GM18873 (cell line): ENCODE results near the gene IKZF2.
A peak's percentile ranks its signal among the peaks of the same experiment; 100 is the strongest.

Source experiments
- ATAC-seq: cut with Tn5 transposase; IDR thresholded peaks from one replicate; pipeline ENCODE4 v1.9.1; 2021; ENCODE audit warnings: mild to moderate bottlenecking, moderate library complexity, moderate number of reproducible peaks; ENCODE audit not compliant: unreplicated experiment, low FRiP score

IKZF2 gene

DNA sequence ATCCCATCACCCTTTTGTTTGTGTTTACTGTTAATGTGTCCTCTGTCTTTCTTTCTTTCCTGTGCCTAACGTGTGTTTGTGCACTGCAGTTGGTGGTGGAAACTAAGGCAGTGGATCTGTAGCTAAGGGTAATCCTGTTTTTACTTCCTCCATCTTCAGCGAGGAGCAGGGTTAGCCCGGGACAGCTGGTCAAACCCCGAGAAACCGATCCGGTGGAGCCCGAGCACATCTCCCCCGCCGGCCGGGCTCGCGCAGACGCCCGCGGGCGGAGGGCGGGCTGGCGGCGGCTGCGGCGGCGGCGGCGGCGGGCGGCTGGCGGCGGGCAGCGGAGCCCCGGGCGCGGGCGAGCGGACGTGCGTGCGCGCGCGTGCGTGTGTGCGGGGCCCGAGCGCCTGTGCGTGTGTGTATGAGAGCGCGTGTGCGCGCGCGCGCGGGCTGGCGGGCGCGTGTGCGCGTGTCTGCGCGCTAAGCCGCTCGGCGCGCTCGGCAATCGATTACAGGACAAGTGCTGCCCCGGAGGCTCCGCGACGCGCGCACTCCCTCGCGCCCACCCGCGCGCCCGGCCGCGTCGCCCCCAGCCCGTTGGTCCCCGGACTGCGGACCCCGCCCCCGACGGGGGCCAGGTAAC lies at the start of gene IKZF2:
TSS of gene IKZF2 (minus strand) at position 176 of the 628 bp plus-strand sequence. CDS start 2,983 bp downstream, outside the sequence.
- ATAC-seq, result peak; percentile 65

DNA sequence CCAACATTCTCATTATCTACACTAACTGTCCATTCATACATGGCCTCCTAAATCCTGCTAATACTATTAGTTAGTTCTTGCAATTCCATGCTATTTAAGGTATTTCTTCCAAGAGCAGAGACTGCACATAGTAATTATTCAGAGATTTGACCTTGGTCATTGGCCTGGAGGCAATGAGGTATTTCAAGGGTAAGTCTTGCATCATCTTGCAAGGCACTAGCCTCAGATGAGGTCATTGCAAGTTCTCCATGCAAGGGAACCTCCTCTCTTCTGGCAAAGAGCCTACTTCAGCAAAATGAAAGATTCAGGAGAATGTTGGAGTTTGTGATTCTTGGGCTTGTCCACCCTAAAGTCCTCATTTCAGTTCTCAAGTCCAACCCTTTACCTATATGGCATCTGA lies 48.5 kb upstream of the IKZF2 start:
- no peak for ATAC-seq

DNA sequence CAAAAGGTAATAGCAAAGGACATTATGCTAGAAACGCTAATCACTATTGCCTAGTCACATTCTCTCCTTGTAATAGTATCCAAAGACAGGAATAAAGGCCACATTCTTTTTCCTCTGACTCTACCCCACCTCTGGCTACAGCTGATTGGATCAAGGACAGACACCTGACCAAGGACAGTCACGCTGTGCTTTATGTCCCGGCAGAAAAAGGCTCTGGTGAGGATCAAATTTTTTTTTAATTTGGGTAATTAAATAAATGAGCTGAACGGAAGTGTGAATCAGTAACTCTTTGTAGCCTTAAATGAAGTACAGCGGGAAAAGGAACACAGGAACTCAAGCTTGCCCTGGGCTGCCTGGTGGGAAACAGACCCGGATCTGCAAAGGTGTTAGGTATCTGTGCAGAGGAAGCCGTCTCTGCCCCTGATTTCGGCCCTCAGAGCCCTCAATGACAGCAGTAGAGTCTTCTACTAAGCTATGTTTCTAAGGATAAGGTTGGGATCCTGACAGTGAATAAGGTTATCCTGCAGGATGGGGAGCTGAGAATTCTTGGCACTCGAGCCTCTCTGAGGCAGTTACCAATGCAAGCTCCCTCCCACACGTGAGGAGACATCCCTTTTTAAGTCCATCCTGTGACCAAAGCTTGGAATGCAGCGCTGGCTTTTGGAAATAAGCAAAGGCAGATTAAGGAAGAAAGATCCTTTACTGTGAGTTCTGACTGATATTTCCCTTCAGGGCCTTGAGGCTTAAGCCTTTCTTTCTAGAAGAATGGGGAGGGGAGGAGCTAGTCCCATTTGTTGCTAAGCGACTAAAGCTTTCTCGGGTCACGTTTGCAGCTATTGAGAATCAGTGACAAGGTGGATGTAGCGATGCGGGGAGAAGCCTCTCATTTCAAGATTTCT lies 37.8 kb upstream of the IKZF2 start:
- no peak for ATAC-seq

DNA sequence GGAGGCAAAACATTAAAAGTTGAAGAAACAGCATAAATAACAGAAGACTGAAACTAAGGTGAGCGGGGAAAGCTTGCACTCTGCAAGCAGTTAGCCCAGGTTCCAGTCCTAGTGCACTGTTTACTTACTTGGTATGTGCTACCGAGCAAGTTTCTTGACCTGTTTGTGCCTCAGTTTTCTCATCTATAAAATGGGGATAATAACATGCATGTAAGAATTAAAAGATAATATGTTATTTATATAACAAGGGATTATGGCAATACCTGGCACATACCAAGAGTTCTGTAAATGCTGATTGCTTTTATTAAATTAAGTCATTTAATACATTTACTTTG lies 37.1 kb upstream of the IKZF2 start:
- no peak for ATAC-seq

DNA sequence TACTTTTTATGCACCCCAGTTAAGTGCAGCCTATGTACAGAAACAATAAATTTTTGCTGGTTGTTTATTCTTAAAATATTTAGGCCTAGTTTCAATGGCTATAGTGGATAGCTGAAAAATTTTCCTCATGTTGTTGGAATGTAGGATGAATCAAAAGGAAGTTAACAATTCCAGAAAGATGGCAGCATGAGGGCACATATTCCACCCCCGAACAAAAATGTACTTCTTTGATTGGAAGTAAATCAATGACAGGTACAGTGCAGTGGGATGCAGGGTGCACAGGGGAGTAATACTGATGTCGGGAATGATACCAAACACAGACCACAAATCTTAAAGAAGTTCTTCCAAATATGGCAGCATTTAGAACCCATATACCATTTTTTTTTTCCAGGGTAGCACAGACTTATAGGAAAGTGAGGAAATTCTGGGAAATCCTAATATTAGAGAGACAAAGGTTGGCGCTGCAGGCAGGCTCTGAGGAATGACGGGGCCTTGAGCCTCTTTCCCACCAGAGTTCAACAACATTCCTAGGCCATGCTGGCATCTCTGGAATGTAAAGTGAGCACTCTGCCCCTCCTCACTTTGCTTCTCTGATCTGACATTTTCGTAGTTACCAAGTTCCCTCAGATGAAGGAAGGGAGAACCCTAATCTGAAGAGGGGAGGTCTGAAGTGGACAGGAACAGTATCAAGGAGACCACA lies 36.6 kb upstream of the IKZF2 start:
- ATAC-seq, result no peak

DNA sequence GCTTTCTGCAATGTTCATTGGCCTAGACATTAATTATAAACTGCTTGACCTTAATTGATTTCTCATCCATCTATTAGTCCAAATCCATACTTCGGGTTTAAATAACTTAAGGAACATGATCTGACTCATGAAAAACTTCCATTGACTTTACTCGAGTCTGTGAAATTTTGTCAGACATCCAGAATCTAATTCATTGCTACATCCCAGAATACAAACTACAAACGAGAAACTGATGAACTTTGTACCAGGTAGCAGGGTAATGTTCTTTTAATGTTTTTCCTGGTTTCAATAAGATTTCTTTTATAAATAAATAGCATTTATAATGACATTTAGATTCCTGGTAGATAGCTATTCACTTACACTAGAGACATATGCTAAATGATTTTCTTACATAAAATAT lies 36.0 kb upstream of the IKZF2 start:
- no peak for ATAC-seq

DNA sequence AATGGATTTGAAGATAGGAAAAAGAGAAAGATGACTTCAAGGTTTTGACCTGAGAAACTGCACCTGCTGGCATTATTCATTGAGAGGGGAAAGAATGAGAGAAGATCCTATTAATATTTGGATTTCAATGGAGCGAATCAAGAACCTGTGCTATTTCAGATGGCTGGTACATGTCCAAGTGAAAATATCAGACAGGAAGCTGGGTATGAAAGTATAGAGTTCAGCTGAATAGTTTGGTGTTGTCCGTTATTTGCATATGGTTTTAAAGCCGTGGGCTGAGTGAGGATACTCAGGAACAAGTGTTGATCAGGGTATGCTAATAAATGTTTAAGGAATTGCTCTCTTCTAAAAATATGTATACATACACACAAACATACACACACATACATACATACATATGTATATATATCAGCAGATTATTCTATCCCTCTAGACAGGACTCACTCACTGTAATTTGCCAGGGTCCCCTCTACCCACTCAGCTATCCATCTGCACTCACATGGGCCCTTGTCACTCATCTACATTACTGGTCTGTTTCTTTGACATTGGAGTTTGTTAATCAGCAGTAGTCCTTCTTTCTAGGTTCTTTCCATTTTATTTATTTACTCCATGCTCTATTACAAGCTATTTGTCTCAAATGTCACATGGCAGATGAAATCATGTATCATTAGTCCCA lies 33.9 kb upstream of the IKZF2 start:
- peak; percentile 98 for ATAC-seq

DNA sequence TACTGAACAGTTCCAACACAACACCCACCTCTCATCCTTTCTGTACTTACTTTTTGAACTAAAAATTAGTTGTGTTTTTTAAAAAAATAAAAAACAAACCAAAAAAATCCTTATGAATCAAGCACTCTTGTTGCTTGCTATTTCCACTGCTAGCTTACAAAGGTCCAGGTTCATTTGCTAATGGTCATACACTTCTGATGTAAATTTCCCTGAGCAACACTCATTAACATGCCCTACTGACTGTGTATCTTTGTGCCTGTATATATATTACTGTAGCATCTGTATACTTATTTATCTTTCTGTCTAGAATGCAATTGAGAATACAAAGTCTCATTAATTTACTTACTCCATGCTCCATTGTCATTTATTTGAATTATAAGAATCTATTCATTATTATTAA lies 30.3 kb upstream of the IKZF2 start:
- no peak for ATAC-seq

DNA sequence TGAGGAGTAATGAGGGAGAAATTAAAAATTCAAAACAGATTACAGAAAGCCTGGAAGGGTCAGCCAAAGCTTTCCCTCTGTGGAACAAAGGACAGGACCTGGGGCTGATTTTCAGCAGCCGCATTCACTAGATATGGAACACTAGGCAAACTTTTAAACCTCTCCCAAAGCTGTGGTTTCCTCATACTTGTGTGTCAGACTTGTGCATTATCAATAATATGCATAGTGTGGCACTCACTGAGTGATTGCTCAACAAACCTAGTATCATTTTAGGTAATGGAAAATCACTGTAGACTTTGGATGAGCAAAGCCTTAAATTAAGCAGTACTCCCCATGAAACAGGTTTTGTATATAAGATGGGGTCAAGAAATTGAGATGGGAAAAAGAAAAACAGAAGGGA lies 26.3 kb upstream of the IKZF2 start:
- ATAC-seq, result no peak

DNA sequence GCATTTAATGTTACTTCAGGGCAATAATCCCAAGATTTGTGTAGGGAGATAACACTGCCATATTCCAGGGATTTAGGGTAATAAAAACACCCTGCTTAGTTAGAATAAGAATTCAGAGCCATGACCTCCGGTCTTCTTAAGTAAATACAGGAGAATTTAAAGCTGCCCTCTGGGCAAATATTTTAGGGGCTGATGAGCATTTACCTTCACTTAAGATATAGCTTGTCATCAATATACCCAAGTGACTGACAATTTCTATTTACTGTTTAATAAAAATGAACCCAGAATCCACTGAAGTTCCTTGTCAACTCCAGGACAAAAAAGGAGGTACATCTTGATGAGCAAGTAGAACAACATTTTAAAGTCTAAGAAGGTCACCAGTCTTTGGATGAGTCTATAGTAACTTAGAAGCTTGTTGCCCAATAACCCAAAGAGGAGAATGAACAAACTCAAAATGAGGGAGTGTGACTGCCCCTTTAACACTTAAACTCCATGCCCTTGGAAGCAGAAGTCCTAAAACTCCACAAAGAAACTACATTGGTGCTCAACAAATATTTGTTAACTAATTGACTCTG lies 24.3 kb upstream of the IKZF2 start:
- ATAC-seq, result no peak

DNA sequence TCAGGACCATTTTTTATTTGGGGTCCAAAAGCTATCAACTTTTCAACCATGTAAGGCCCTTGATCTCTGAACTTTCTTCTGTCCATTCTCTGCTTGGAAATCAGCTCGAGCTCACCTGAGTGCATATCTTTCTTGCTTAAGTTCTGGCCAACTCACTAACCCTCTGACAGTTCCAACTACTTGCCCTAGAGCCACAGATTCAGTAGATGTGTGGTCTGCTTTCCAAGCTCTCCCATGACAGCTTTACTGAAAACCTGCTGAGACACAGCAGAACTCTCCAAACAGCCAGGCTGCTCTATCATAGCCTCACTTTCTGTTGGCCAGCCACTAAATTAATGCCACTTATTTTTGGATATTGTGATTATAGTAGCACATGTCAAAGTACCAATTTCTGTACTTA lies 21.2 kb upstream of the IKZF2 start:
- ATAC-seq, result no peak

DNA sequence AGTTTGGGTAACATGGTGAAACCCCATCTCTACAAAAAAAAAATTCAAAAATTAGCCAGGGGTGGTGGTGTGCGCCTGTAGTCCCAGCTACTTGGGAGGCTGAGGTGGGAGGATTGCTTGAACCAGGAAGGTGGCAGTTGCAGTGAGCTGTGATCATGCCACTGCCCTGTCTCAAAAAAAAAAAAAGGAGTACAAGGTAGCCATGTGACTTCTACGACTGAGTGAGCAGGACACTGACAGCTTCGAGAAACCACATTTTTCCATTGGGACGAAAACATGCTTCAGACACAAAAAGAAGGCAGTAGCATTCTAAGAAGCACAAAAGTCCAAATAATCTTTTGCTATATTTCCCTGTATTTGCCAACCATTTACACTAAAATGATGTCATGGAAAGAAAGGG lies 19.7 kb upstream of the IKZF2 start:
- ATAC-seq, result no peak

DNA sequence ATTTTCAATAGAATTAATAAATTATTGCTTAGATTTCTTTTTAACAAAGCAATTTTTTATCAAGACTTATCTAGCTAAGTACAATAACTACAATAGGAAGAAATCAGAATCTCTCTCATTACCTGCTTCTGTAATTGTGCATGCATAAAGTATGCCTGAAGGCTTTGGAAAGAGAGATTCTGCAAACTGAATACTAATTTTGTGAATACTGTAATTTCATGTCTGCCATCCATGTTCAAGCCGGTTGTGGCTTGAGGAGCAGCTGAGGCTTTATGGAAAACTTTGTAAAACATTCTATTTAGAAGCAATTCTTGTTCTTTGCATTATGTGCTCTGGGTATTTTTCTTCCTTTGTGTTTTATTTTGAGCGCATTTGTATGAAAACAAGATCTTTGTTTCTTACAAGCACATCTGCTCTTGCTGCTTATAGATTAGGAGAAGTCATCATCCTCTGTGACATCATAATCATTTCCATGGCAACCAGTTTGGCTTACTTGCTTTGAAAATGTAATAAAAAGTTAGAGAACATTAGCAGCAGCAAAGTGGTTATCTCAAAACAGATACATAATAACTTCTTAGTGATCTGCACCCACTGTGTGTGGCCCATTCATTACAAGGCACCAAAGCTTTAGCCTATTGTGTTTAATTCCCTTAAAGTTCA lies 16.0 kb upstream of the IKZF2 start:
- ATAC-seq, result no peak

DNA sequence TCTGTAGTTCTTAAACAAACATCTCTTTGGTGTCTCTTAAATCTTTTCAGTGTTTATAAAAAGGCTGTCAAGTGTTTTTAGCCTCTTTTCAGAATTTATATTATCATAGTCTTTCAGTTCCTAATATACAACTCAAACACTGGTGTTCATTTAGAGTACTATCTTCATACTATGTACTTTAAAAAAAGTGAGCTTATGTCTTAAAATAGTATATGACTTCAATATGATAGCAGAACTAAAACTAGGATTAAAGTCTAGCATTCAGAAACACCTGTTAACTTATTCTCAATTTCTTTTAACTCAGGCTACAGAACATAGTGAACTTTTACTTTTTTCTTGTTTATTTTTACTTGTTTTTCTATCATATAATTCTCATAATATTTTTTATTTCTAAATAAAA lies 14.7 kb upstream of the IKZF2 start:
- peak; percentile 98 for ATAC-seq

DNA sequence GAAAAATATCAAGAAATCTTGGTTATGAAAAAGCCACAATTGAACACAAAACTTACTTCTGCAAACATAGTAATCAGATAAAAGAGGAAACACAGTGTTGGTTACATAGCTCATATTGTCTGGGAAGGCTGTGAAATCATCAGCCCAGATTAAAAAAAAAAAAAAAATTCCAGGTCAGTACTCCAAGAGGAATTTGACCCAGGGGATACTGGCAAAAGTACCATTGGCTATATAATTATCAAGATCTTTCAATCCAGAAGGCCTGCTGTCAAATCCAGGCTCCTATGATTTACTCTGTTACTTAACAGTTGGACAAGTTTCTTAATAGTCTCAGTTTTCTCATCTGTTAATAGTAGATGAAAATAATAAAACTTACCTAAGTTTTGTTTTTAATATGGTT lies 12.9 kb upstream of the IKZF2 start:
- ATAC-seq, result no peak

DNA sequence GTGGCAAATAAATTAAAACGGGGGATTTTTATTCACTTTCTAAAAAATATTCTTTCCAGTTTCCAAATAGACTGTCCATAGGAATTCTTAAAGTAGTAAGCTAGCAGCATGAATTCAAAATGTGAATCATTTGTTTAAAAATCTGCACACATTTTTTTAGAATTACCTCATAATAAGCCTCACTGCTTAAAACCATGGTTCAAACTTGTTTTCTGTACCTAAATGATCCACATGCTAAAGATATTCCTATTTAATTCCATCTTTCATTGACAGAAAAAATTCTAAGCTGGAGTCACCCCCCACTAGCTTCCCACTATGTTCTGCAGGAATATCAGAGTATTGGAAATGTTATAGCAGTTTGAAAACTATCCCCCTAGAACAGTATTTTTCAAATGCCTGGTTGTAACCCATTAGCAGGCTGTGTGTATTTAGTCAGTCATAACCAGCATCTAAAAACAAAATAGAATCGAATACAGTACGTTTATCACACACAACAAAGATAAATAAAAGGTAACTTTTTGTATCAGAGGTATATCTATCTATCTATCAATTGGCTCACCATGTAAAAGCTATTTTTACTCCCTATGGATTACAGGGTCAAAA lies 11.2 kb upstream of the IKZF2 start:
- ATAC-seq, result no peak

DNA sequence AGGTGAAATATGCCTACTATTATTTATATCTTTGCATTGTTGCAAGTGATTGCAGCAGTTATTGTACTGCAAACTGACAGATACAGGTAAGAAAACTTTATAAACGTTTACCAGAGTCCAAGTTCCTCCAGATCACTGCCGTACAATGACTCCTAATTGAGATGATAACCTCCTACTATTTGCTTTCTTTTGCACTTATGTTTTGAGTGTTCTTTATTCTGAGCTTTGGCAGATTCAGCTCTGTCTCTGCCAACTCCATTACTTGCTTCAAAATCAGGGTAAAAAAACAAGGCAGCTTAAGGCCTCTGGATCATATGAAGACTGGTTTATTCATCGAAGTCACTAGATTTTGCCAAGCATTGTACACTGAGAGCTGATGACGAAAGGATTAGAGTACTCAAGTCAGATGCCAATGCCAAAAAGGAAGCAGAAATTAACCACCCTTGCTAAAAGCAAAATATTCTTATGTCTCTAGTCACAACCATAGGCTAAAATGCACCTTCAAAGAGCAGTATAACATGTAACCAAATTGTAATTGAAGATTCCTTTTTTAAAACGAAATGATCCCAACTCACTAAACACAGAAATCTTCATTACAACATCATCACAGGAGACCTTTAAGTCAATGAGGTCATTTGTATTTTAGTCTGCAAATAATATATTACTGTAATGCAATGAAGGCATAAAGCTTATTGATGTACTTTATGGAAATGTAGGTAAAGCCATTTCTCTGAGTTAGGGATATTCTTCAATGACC lies 10.5 kb upstream of the IKZF2 start:
- ATAC-seq, result no peak

DNA sequence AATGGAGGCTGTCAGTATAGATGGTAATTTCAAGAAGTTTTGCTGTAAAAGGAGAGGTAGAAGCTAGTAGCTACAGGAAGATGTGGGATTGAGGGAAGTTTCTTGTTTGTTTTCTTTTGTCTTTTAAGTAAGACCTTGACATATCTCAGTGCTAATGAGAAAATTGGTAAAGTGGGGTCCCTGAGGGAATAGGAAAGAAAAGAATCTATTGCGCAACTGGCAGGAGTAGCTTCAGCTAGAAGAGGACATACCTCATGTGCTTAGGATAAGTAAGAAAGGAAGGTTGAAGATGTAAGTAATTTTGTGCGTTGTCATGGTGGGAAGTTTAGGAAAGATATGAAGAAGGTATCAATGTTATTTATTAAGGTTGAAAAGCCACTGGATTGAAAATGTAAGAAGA lies 8.4 kb upstream of the IKZF2 start:
- no peak for ATAC-seq

DNA sequence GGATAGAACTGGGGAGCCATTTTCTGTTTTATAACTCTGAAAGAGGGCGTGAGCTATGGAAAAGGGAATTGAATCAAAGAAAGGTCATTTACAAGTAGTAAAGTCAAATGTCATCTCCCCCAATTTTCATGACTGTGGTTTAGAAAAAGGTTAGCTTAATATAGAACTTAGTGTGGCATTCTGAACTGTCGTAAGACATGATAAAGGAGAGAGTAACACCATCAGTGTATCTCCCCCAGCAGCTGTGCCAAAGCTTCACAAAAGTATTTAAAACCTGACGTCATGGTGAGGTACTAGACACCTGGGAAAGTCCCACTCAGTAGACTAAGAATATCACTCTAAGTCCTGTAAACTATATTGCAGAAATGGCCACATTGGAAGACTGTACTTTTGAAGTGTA lies 5.8 kb upstream of the IKZF2 start:
- peak; percentile 87 for ATAC-seq
